HepG2 (cell line): ENCODE measurements around the gene MCFD2. TPM values are rescaled to one million over a fixed set of nuclear protein-coding genes. Genes with fewer than 3 reads are reported as not detected.

ENCODE experiments used
- AGO2 ChIP-seq: fragments of 200-400 bp; formaldehyde crosslinking; optimal IDR thresholded peaks from 2 replicates; pipeline ENCODE3; 2017; ENCODE audit warnings: mild to moderate bottlenecking, low read depth, low read length, moderate library complexity
- ARNT ChIP-seq: fragments of 450-650 bp; IDR thresholded peaks from 2 replicates; pipeline ENCODE4 v1.6.1; 2017
- CCDC6 ChIP-seq: sonication (generic); formaldehyde crosslinking; IDR thresholded peaks from 2 replicates; pipeline ENCODE4 v1.8.1; 2022; ENCODE audit warnings: mild to moderate bottlenecking, missing genetic modification reagents, moderate library complexity
- CENPT ChIP-seq: sonication (generic); formaldehyde crosslinking; IDR thresholded peaks from 2 replicates; pipeline ENCODE4 v1.8.0; 2022; ENCODE audit warnings: low read depth, mild to moderate bottlenecking, moderate library complexity, missing genetic modification reagents
- CREM ChIP-seq, 2 experiments: sonication (generic) in 1 of 2; formaldehyde crosslinking in 1 of 2; IDR thresholded peaks; 2 replicates each; pipeline versions ENCODE4 v1.4.0 to v1.6.1; 2016 to 2020; ENCODE audit warnings: antibody characterized with exemption in 1 of 2, mild to moderate bottlenecking in 1 of 2, missing genetic modification reagents in 1 of 2
- FOSL2 ChIP-seq: sonication (generic); formaldehyde crosslinking; IDR thresholded peaks from 2 replicates; pipeline ENCODE4 v1.4.0; 2020; ENCODE audit warnings: missing genetic modification reagents
- FOXK2 ChIP-seq: fragments of 450-650 bp; IDR thresholded peaks from 2 replicates; pipeline ENCODE4 v1.6.1; 2016
- GATAD1 ChIP-seq: IDR thresholded peaks from 2 replicates; pipeline ENCODE4 v1.6.1; 2016; ENCODE audit warnings: missing genetic modification reagents, missing compliant biosample characterization
- KAT7 ChIP-seq: IDR thresholded peaks from 2 replicates; pipeline ENCODE4 v1.6.1; 2018; ENCODE audit warnings: borderline replicate concordance, missing compliant biosample characterization
- KDM5B ChIP-seq: sonication (generic); formaldehyde crosslinking; IDR thresholded peaks from 2 replicates; pipeline ENCODE4 v1.4.0; 2020; ENCODE audit warnings: missing genetic modification reagents, mild to moderate bottlenecking, borderline replicate concordance
- MED8 ChIP-seq: sonication (generic); formaldehyde crosslinking; IDR thresholded peaks from 2 replicates; pipeline ENCODE4 v1.8.1; 2023; ENCODE audit warnings: mild to moderate bottlenecking, missing genetic modification reagents; ENCODE audit not compliant: insufficient replicate concordance
- MEIS1 ChIP-seq: sonication (generic); formaldehyde crosslinking; IDR thresholded peaks from 2 replicates; pipeline ENCODE4 v1.9.0; 2021; ENCODE audit warnings: mild to moderate bottlenecking, missing genetic modification reagents, moderate library complexity, borderline replicate concordance
- MXD4 ChIP-seq: IDR thresholded peaks from 2 replicates; pipeline ENCODE4 v1.6.1; 2016; ENCODE audit warnings: mild to moderate bottlenecking, missing biosample characterization, missing genetic modification reagents
- NCOR1 ChIP-seq: fragments of 200-600 bp; sonication (generic); IDR thresholded peaks from 2 replicates; pipeline ENCODE4 v1.7.0; 2017; ENCODE audit warnings: antibody characterized with exemption, low read length, borderline replicate concordance
- NFKBIZ ChIP-seq: IDR thresholded peaks from 2 replicates; pipeline ENCODE4 v1.6.1; 2018; ENCODE audit warnings: missing genetic modification reagents, missing compliant biosample characterization
- NRL ChIP-seq: sonication (generic); formaldehyde crosslinking; IDR thresholded peaks from 2 replicates; pipeline ENCODE4 v1.5.0; 2020; ENCODE audit warnings: missing genetic modification reagents, mild to moderate bottlenecking, moderate library complexity, borderline replicate concordance
- ONECUT2 ChIP-seq: sonication (generic); formaldehyde crosslinking; IDR thresholded peaks from 2 replicates; pipeline ENCODE4 v1.4.0; 2020; ENCODE audit warnings: missing genetic modification reagents
- REL ChIP-seq: sonication (generic); formaldehyde crosslinking; conservative IDR thresholded peaks from 2 replicates; pipeline ENCODE4 v1.8.0; 2022; ENCODE audit warnings: mild to moderate bottlenecking, missing genetic modification reagents, moderate library complexity
- SP2 ChIP-seq: sonication (generic); formaldehyde crosslinking; IDR thresholded peaks from 2 replicates; pipeline ENCODE4 v1.5.1; 2020; ENCODE audit warnings: mild to moderate bottlenecking, missing genetic modification reagents
- STAT5B ChIP-seq: sonication (generic); formaldehyde crosslinking; IDR thresholded peaks from 2 replicates; pipeline ENCODE4 v1.4.0; 2020; ENCODE audit warnings: missing genetic modification reagents
- TCF7L2 ChIP-seq: IDR thresholded peaks from 2 replicates; pipeline ENCODE4 v1.6.1; 2011; ENCODE audit warnings: mild to moderate bottlenecking, low read depth, low read length, moderate library complexity
- TMF1 ChIP-seq: sonication (generic); formaldehyde crosslinking; IDR thresholded peaks from 2 replicates; pipeline ENCODE4 v1.8.1; 2022; ENCODE audit warnings: low read depth, missing genetic modification reagents
- ZFP62 ChIP-seq: sonication (generic); formaldehyde crosslinking; IDR thresholded peaks from 2 replicates; pipeline ENCODE4 v1.4.0; 2020; ENCODE audit warnings: missing genetic modification reagents
- ZFP82 ChIP-seq: sonication (generic); formaldehyde crosslinking; IDR thresholded peaks from 2 replicates; pipeline ENCODE4 v1.5.1; 2020; ENCODE audit warnings: mild to moderate bottlenecking, missing genetic modification reagents, borderline replicate concordance
- ZNF234 ChIP-seq: sonication (generic); formaldehyde crosslinking; conservative IDR thresholded peaks from 2 replicates; pipeline ENCODE4 v1.5.1; 2020; ENCODE audit warnings: mild to moderate bottlenecking, missing genetic modification reagents
- ZNF432 ChIP-seq: sonication (generic); formaldehyde crosslinking; IDR thresholded peaks from 2 replicates; pipeline ENCODE4 v1.5.0; 2020; ENCODE audit warnings: missing genetic modification reagents, mild to moderate bottlenecking, borderline replicate concordance
- ZNF549 ChIP-seq: sonication (generic); formaldehyde crosslinking; IDR thresholded peaks from 2 replicates; pipeline ENCODE4 v1.5.0; 2020; ENCODE audit warnings: missing genetic modification reagents
- ZNF552 ChIP-seq: sonication (generic); formaldehyde crosslinking; IDR thresholded peaks from 2 replicates; pipeline ENCODE4 v1.9.0; 2022; ENCODE audit warnings: missing genetic modification reagents, mild to moderate bottlenecking, borderline replicate concordance
- polyA plus RNA-seq, 8 experiments: library from polyadenylated mRNA; depleted of rRNA in 3 of 8; stranded (reverse) in 7 of 8; unstranded in 1 of 8; fragments of >200 nt; fragmentation: Illumina TruSeq in 4 of 8; extraction: Trizol in 4 of 8; gene quantifications; 2 replicates each; pipeline versions ENCODE4 v1.2.1 to v1.2.3, GENCODE V29; 2011 to 2016; ENCODE audit warnings: low read depth in 4 of 8, missing spikeins in 1 of 8, mixed read lengths in 1 of 8; ENCODE audit not compliant: insufficient read depth in 1 of 8
- total RNA-seq, 5 experiments: library from RNA; depleted of rRNA; stranded (reverse); fragments of >200 nt; fragmentation: Illumina TruSeq; extraction: Trizol; gene quantifications; 2 replicates each; pipeline ENCODE4 v1.2.3, GENCODE V29; 2016; ENCODE audit warnings: low read depth in 1 of 5
- TF ChIP-seq, protein P1 (sequence below): sonication (generic); formaldehyde crosslinking; IDR thresholded peaks from 2 replicates; pipeline ENCODE4 v1.4.0; 2020; ENCODE audit warnings: mild to moderate bottlenecking, missing genetic modification reagents
- TF ChIP-seq, protein P2 (sequence below): sonication (generic); formaldehyde crosslinking; IDR thresholded peaks from 2 replicates; pipeline ENCODE4 v1.5.1; 2020; ENCODE audit warnings: missing genetic modification reagents, mild to moderate bottlenecking, borderline replicate concordance

Gene MCFD2
- total and polyA plus RNA-seq, 2 of the 13 experiments (the other 11 are each of a cell fraction or from before 2014, with no cell fraction given) = 183 to 232 TPM

DNA sequence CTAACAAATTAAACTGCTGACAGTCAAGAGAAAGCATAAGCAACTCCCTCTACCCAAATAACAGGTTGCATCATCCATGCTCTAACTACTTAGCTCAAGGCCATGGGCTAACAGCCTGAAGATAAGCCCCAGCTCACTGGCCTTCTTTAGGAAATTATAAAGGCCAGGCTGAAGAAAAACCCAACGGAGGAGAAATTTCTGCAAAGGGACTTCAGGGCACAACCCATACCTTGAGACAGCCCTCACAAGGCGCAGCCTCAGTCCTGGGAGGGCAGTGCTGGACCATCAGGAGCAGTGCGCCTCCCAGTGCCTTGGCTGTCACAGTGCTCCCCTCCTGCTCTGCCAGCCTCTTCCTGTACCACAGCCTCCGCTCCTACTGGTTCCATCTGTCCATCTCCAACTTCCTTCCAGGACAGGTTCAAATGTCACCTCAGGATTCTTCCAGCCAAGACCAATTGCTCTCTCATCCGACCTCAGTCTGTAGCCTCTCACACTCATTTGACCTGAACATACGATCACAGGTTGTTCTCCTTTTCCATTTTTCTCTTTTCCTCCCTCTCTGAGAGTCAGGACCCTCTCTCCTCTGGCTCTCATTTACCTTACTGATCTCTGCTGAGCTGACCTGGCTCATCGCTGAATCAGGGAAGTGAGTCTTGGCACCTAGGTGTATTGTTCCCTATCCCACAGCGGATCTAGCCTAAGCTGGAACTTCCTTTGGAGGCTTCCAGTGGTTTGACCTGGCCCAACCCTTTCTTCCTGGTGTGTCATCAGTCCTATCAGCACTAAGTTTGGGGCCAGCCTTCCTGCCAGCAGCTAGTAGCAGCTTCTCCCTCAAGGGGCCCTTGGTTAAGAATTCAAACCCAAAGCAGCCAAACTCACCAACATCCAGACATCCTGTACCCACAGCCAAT lies 1.9 kb downstream of the MCFD2 start (continued):
- TF ChIP-seq CREM (IDR thresholded peaks at IDR 0.05) = no peak
- TF ChIP-seq CREM (CRISPR knock-in tag; IDR thresholded peaks at IDR 0.05) = no peak
- 0 out of 2 replicates have a peak, but pooled peaks have one; percentile 28 for TF ChIP-seq NFKBIZ (CRISPR knock-in tag)
- TF ChIP-seq KDM5B (CRISPR knock-in tag) = peak; percentile 87
- TF ChIP-seq NCOR1 = no peak
- TF ChIP-seq MXD4 (CRISPR knock-in tag) = no peak
- no peak for TF ChIP-seq FOXK2
- TF ChIP-seq SP2 (CRISPR knock-in tag) = no peak
- TF ChIP-seq MEIS1 (CRISPR knock-in tag) = no peak; the same call in 1 of the 2 replicates
- no peak for TF ChIP-seq AGO2
- no peak for TF ChIP-seq ZNF549
- TF ChIP-seq, protein P1, sequence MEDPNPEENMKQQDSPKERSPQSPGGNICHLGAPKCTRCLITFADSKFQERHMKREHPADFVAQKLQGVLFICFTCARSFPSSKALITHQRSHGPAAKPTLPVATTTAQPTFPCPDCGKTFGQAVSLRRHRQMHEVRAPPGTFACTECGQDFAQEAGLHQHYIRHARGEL (CRISPR knock-in tag) = 0 out of 2 replicates have a peak, but pooled peaks have one; percentile 13
- TF ChIP-seq REL (CRISPR knock-in tag) = no peak
- peak; percentile 45 for TF ChIP-seq FOSL2
- no peak; the same call in 1 of the 2 replicates for TF ChIP-seq CCDC6 (CRISPR knock-in tag)
- TF ChIP-seq, protein P2, sequence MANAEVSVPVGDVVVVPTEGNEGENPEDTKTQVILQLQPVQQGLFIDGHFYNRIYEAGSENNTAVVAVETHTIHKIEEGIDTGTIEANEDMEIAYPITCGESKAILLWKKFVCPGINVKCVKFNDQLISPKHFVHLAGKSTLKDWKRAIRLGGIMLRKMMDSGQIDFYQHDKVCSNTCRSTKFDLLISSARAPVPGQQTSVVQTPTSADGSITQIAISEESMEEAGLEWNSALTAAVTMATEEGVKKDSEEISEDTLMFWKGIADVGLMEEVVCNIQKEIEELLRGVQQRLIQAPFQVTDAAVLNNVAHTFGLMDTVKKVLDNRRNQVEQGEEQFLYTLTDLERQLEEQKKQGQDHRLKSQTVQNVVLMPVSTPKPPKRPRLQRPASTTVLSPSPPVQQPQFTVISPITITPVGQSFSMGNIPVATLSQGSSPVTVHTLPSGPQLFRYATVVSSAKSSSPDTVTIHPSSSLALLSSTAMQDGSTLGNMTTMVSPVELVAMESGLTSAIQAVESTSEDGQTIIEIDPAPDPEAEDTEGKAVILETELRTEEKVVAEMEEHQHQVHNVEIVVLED = 0 out of 2 replicates have a peak, but pooled peaks have one; percentile 24
- TF ChIP-seq NRL (CRISPR knock-in tag) = no peak
- TF ChIP-seq ZFP82 (CRISPR knock-in tag) = no peak
- TF ChIP-seq ZFP62 = no peak
- TF ChIP-seq GATAD1 = peak; percentile 64; the same call in 1 of the 2 replicates
- no peak for TF ChIP-seq ZNF552 (CRISPR knock-in tag)
- no peak for TF ChIP-seq TMF1
- no peak for TF ChIP-seq STAT5B (CRISPR knock-in tag)
- peak; percentile 24 for TF ChIP-seq MED8 (CRISPR knock-in tag)
- peak; percentile 64; the same call in 1 of the 2 replicates for TF ChIP-seq KAT7 (CRISPR knock-in tag)
- TF ChIP-seq ARNT = no peak
- no peak for TF ChIP-seq CENPT (CRISPR knock-in tag)
- no peak for TF ChIP-seq ONECUT2
- TF ChIP-seq TCF7L2 = no peak
- TF ChIP-seq ZNF234 (CRISPR knock-in tag) = no peak
- no peak for TF ChIP-seq ZNF432 (CRISPR knock-in tag)
